ENCODE results near the gene SFT2D2. TPM values are rescaled to one million over a fixed set of nuclear protein-coding genes. Genes with fewer than 3 reads are reported as not detected.
A peak's percentile ranks its signal among the peaks of the same experiment; 100 is the strongest.

SFT2D2 gene
- total RNA-seq, 1 donor from 2014 or later, result 22.5 TPM

DNA sequence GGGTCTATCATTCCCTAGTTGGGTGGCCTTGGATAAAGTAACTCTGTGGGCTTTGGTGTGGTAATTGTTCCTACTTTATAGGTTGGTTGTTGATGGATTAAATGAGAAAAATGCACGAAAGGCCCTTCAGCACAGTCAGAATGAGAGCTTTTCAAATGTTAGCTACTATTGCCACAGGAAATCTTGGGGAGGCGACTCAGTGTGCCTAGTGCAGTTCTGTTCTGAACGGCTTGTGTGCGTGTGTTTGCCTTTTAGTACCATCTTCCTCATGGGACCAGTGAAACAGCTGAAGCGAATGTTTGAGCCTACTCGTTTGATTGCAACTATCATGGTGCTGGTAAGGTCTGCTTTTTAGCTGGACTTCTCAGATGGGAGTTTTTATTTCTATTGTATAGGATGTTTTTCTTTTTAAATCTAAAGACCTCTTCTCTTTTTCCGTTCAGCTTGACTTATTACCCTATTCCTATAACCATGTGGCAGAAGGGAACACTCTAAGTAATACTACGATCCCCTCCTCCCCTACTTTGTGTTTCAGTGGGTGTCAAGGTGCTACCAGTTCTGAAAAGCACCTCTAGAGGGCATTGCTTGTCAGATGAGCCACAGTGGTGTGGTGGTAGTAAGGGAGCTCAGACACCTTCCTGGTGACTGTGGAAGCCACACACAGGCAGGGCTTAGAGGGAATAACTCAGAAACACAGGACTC is 9.2 kb downstream of the SFT2D2 start:
- TF ChIP-seq, protein P1, sequence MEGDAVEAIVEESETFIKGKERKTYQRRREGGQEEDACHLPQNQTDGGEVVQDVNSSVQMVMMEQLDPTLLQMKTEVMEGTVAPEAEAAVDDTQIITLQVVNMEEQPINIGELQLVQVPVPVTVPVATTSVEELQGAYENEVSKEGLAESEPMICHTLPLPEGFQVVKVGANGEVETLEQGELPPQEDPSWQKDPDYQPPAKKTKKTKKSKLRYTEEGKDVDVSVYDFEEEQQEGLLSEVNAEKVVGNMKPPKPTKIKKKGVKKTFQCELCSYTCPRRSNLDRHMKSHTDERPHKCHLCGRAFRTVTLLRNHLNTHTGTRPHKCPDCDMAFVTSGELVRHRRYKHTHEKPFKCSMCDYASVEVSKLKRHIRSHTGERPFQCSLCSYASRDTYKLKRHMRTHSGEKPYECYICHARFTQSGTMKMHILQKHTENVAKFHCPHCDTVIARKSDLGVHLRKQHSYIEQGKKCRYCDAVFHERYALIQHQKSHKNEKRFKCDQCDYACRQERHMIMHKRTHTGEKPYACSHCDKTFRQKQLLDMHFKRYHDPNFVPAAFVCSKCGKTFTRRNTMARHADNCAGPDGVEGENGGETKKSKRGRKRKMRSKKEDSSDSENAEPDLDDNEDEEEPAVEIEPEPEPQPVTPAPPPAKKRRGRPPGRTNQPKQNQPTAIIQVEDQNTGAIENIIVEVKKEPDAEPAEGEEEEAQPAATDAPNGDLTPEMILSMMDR (conservative IDR thresholded peaks at IDR 0.05; ENCODE audit: low read depth, low read length), result peak; percentile 84
- H3K4me3 ChIP-seq (ENCODE audit: low read depth, low read length), result no peak overlapping the region
- DNase-seq (ENCODE audit: low read depth), result no peak

DNA sequence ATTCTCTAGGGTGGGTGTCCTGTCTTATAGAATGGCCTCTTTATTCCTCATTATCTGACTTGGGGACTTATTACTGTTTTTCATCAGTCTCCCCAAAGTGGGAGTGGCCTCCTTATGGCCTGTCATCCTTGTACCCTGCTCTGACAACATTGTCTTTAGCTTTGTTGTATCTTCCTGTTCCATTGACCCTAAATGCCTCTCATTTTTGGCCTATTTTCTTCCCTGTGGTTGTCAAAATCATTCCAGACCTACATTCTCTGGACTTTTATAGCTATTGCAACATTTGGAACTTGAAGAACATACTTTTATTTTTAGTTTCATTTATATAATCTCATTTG is 9.7 kb downstream of the SFT2D2 start:
- DNase-seq (ENCODE audit: low read depth), result no peak
- no peak overlapping the region for H3K4me3 ChIP-seq (ENCODE audit: low read depth, low read length)

DNA sequence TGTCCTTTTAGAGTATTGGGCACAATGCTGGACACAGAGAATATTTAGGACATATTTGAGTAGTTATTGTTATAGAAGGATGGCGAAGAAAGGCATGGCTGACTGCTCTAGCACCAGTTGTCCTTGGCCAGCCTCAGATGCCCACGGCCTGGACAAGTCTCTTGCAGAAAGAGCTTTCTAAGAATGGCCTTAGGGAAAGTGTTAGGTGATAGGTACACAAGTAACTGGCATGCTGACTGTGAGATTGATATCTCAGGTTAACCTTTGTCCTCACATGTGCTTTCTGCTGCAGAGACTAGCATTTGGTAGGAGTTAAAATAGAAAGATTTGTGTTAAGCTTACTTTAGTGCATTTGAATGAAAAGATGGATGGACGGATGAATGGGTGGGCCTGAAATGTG is 10.1 kb downstream of the SFT2D2 start:
- DNase-seq (ENCODE audit: low read depth), result no peak
- TF ChIP-seq, protein P1 (conservative IDR thresholded peaks at IDR 0.05; ENCODE audit: low read depth, low read length), result no peak
- H3K4me3 ChIP-seq (ENCODE audit: low read depth, low read length), result no peak overlapping the region

More for the DNA sequence above, 9.7 kb downstream of the SFT2D2 start:
- TF ChIP-seq, protein P1 (conservative IDR thresholded peaks at IDR 0.05; ENCODE audit: low read depth, low read length), result no peak

DNA sequence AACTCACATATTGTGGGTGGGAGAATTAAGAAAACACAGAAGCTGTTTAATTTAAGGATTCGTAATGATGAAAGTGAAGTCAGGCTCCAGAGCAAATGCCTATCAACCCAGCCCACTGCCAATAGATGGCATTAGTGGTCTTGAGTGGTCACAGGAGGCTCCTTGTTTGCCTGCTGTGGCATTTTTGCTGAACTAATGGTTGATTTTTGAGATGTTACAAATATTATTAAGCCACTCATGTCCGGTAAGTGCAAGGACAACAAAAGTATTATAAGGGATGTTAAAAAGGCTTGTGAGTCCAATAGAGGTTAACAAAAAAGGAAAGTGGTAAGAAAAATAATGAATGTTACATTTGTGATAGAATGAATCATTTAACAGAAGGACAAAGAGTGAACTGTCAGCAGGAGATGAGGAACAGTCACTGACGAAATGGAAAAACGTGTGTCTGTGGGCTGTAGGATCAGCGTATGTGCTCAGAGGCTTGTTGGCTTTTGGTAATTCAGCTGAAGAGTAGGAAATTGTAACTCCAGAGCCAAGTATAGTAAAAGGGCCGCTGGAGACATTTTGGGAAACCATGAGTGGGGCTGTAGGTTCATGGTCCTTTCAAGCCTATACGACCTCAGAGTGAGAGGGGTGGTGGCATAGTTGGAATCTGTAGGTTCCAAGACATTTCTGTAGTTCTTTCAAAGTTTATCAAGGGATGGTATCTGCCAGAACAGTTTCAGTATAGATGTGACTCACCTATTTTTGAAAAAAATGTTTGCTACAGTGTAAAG is 11.2 kb downstream of the SFT2D2 start:
- no peak overlapping the region for H3K4me3 ChIP-seq (ENCODE audit: low read depth, low read length)
- DNase-seq (ENCODE audit: low read depth), result no peak

DNA sequence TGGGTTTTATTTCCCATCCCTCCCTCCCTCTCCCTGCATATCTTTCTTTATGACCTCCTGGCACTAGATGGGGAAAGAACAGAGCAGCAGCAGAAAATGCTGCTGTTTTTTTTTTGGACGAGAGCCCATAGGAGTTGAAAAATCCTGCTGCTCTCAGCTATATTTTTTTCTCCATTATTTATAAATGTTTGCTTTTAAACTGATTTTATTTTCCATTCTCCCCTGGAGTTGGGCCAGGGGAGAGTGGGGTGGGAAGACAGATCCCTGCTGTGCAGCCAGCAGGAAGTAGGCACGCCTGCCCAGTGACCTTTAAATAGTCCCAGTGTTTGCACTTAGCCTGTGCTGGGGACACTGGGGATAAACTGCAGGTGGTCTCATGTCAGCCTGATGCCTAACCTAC is 17.4 kb downstream of the SFT2D2 start:
- DNase-seq (ENCODE audit: low read depth), result no peak
- no peak overlapping the region for H3K4me3 ChIP-seq (ENCODE audit: low read depth, low read length)
- TF ChIP-seq, protein P1 (conservative IDR thresholded peaks at IDR 0.05; ENCODE audit: low read depth, low read length), result no peak

More for the DNA sequence above, 11.2 kb downstream of the SFT2D2 start:
- TF ChIP-seq, protein P1 (conservative IDR thresholded peaks at IDR 0.05; ENCODE audit: low read depth, low read length), result no peak

DNA sequence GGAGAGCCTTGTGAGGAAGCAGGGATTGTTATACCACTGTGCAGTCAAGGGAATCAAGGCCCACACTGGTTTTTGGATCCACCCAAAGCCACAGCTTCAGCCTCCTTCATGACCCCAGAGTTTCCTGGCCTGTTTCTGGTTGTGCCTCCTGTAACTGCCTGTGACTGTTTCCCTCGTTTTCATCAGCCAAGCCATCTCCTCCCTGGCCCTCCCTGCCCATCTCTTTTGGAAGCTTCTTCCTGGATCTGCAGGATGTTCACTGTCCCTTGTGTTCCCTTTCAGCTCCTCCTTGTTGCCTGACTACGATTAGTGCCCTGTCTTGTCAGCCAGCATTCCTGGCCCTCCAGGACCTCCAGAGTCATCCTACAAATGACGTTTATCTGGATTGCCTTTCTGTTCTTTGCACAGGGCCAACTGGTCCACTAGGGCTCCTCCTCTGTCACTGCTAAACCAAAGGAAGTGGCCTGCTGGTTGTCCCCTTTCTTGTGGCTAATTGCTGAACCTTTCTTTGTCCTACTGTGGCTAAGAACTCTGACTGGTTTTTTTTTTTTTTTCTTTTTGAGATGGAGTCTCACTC is 17.9 kb downstream of the SFT2D2 start:
- TF ChIP-seq, protein P1 (conservative IDR thresholded peaks at IDR 0.05; ENCODE audit: low read depth, low read length), result no peak
- DNase-seq (ENCODE audit: low read depth), result no peak
- no peak overlapping the region for H3K4me3 ChIP-seq (ENCODE audit: low read depth, low read length)

Data from epithelial cell of proximal tubule (primary cell).